Activated B cell treated with CpG ODN at 0.5 μM for 24 hours (primary cell): ENCODE measurements around the gene EEFSEC. TPM values are rescaled to one million over a fixed set of nuclear protein-coding genes. Genes with fewer than 3 reads are reported as not detected.

Experiments
- ATAC-seq: fragments of 200-7000 bp; cut with Tn5 transposase; one replicate; pipeline ENCODE4 v1.10.0; 2021; ENCODE audit warnings: low read depth, mild to moderate bottlenecking, moderate library complexity
- CTCF ChIA-PET: fragments of 350-600 bp; sonication (Branson Sonifier 250); formaldehyde crosslinking; loops from one replicate; lab custom pipeline; 2021; ENCODE audit warnings: antibody characterized with exemption; lab: Charles Lee
- POLR2A ChIA-PET: fragments of 350-600 bp; sonication (Branson Sonifier 250); formaldehyde crosslinking; loops from one replicate; lab custom pipeline; 2021; ENCODE audit warnings: antibody characterized with exemption; lab: Charles Lee
- DNase-seq: peaks from one replicate; pipeline ENCODE4 v3.0.0; 2022
- H3K27ac Mint-ChIP-seq: one replicate; pipeline ENCODE4 v1.8.0; 2020; ENCODE audit warnings: mixed read lengths
- H3K27me3 Mint-ChIP-seq: one replicate; pipeline ENCODE4 v1.8.0; 2021; ENCODE audit warnings: mixed read lengths
- H3K36me3 Mint-ChIP-seq: one replicate; pipeline ENCODE4 v1.8.0; 2021; ENCODE audit warnings: low read depth, mixed read lengths
- H3K4me1 Mint-ChIP-seq: one replicate; pipeline ENCODE4 v1.8.0; 2021; ENCODE audit warnings: mixed read lengths
- H3K4me3 Mint-ChIP-seq: one replicate; pipeline ENCODE4 v1.8.0; 2020; ENCODE audit warnings: mild to moderate bottlenecking, mixed read lengths
- H3K9me3 Mint-ChIP-seq: one replicate; pipeline ENCODE4 v1.8.0; 2020; ENCODE audit warnings: mixed read lengths
- intact Hi-C: fragments of 100-400 bp; cut with micrococcal nuclease; formaldehyde crosslinking; loops from one replicate; pipeline ENCODE4 v1.15.1; 2024
- total RNA-seq: library from RNA; stranded (reverse); gene quantifications from 2 replicates; pipeline ENCODE4 v1.2.3, GENCODE V29; 2022
- TF ChIP-seq, protein P1 (sequence below): fragments of 200-600 bp; IDR thresholded peaks from one replicate; pipeline ENCODE4 v1.8.0; 2022; ENCODE audit warnings: antibody characterized with exemption, mild to moderate bottlenecking

Gene EEFSEC
- total RNA-seq, 1 donor from 2014 or later: 20.0 TPM

DNA sequence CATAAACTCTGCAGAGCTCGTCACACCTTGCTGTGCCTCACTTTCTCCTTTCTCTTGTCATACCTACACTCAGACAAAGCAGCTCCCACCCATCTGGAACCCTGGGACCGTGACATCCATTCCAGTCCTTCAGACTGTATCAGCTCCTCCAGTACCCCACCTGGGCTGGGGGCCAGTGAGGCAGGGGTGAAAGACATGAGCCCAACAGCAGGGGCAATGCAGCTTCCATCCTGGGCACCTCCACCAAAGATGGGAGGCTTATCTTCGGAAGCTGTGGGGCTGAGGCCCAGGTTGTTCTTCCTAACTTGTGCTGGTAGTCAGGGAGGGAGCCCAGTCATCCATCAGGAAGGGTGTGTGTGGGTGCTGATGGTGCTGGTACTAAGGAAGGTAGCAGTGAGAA, 109.2 kb downstream of the EEFSEC start:
- H3K9me3 Mint-ChIP-seq: peaks cover 14% of the 10 kb centered on the region
- H3K4me3 Mint-ChIP-seq: no peak overlapping the region
- no peaks in the 10 kb centered on the region for H3K4me1 Mint-ChIP-seq
- no peak overlapping the region for H3K27ac Mint-ChIP-seq
- ChIA-PET POLR2A (no interaction called here), CTCF (no interaction called here)
- H3K27me3 Mint-ChIP-seq: no peaks in the 10 kb centered on the region
- peaks cover 84% of the 10 kb centered on the region for H3K36me3 Mint-ChIP-seq
- intact Hi-C loops: no loop called here
- DNase-seq (no peak), ATAC-seq (no peak)
- TF ChIP-seq, protein P1, sequence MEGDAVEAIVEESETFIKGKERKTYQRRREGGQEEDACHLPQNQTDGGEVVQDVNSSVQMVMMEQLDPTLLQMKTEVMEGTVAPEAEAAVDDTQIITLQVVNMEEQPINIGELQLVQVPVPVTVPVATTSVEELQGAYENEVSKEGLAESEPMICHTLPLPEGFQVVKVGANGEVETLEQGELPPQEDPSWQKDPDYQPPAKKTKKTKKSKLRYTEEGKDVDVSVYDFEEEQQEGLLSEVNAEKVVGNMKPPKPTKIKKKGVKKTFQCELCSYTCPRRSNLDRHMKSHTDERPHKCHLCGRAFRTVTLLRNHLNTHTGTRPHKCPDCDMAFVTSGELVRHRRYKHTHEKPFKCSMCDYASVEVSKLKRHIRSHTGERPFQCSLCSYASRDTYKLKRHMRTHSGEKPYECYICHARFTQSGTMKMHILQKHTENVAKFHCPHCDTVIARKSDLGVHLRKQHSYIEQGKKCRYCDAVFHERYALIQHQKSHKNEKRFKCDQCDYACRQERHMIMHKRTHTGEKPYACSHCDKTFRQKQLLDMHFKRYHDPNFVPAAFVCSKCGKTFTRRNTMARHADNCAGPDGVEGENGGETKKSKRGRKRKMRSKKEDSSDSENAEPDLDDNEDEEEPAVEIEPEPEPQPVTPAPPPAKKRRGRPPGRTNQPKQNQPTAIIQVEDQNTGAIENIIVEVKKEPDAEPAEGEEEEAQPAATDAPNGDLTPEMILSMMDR: no peak

GRCh38 chr3:128263118-128263517, 109.8 kb downstream of the EEFSEC start:
- ChIA-PET CTCF (no interaction called here), POLR2A (no interaction called here)
- no peak overlapping the region for H3K27ac Mint-ChIP-seq
- TF ChIP-seq, protein P1: no peak
- intact Hi-C loops: no loop called here
- H3K9me3 Mint-ChIP-seq: peaks cover 12% of the 10 kb centered on the region
- DNase-seq: no peak
- no peak overlapping the region for H3K4me3 Mint-ChIP-seq
- no peaks in the 10 kb centered on the region for H3K4me1 Mint-ChIP-seq
- no peaks in the 10 kb centered on the region for H3K27me3 Mint-ChIP-seq
- no peak for ATAC-seq
- peaks cover 85% of the 10 kb centered on the region for H3K36me3 Mint-ChIP-seq

DNA sequence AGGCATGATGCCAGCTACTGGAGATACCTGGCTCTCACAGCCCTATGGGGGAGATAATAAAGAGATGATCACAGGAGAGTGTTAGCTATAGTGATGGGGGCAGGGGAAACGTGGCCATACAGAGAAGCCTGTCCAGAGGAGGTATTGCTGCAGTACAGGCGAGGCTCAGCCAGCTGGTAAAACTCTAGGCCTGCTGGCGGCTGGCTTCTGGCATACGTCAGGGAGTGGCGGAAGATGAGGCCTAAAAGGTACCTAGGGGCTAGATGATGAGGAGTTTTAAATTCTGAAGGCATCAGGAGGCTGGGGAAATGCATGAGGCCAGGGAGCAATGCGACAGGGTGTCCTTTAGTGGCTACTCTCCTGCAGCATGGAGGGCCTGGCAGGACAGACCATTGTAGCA, 110.7 kb downstream of the EEFSEC start:
- peaks cover 8% of the 10 kb centered on the region for H3K9me3 Mint-ChIP-seq
- H3K4me3 Mint-ChIP-seq: no peak overlapping the region
- DNase-seq: no peak
- peaks cover 85% of the 10 kb centered on the region for H3K36me3 Mint-ChIP-seq
- intact Hi-C loops: no loop called here
- TF ChIP-seq, protein P1: no peak
- H3K27ac Mint-ChIP-seq: no peak overlapping the region
- no peak for ATAC-seq
- CTCF ChIA-PET: no interaction called here
- POLR2A ChIA-PET: no interaction called here
- no peaks in the 10 kb centered on the region for H3K4me1 Mint-ChIP-seq
- H3K27me3 Mint-ChIP-seq: no peaks in the 10 kb centered on the region

GRCh38 chr3:128266453-128266852, 113.2 kb downstream of the EEFSEC start:
- ChIA-PET CTCF (no interaction called here), POLR2A (no interaction called here)
- Mint-ChIP-seq H3K36me3 (peaks cover 84% of the 10 kb centered on the region), H3K27me3 (no peaks in the 10 kb centered on the region), H3K9me3 (no peaks in the 10 kb centered on the region), H3K4me3 (no peak overlapping the region), H3K27ac (no peak overlapping the region), H3K4me1 (no peaks in the 10 kb centered on the region)
- TF ChIP-seq, protein P1: no peak
- no peak for DNase-seq
- ATAC-seq: no peak
- intact Hi-C loops: no loop called here

GRCh38 chr3:128267541-128267940, 114.3 kb downstream of the EEFSEC start:
- DNase-seq: no peak
- H3K27ac Mint-ChIP-seq: no peak overlapping the region

More at GRCh38 chr3:128267541-128267940, 114.3 kb downstream of the EEFSEC start:
- ChIA-PET CTCF (no interaction called here), POLR2A (no interaction called here)
- no peak for ATAC-seq
- Mint-ChIP-seq H3K9me3 (no peaks in the 10 kb centered on the region), H3K27me3 (no peaks in the 10 kb centered on the region), H3K36me3 (peaks cover 85% of the 10 kb centered on the region), H3K4me3 (no peak overlapping the region), H3K4me1 (no peaks in the 10 kb centered on the region)
- intact Hi-C loops: no loop called here
- TF ChIP-seq, protein P1: no peak
